ENCODE measurements around the gene RTRAF. TPM values are rescaled to one million over a fixed set of nuclear protein-coding genes. Genes with fewer than 3 reads are reported as not detected.

The RTRAF gene
- total and polyA plus RNA-seq, 9 of the 15 experiments (the other 6 are each of a cell fraction or from before 2014, with no cell fraction given): 126 to 204 (median 155) TPM

- DNase-seq (ENCODE audit: extremely low read depth in 1 of 4, low spot score in 3 of 4): no peak
- CTCF ChIA-PET (ENCODE audit: low intra/inter-chr PET ratio): no interaction called here
- POLR2A ChIA-PET: interaction anchor here (0.5 kb wide), 1 partner anchor 436 kb away, joined by 3 read pairs; no protein-coding TSS in a partner anchor
- TF ChIP-seq PML (IDR thresholded peaks at IDR 0.05; ENCODE audit: low read length): no peak
- no peak for TF ChIP-seq NEUROD1 (IDR thresholded peaks at IDR 0.05; ENCODE audit: borderline replicate concordance, low read depth, low read length, partially characterized antibody)
- no peak for TF ChIP-seq POLR3A (IDR thresholded peaks at IDR 0.05; ENCODE audit: borderline replicate concordance, extremely low read depth, insufficient read depth, insufficient read length)
- TF ChIP-seq RBBP5 (IDR thresholded peaks at IDR 0.05; ENCODE audit: borderline replicate concordance, insufficient read depth, low read length, poor library complexity, severe bottlenecking): no peak
- TF ChIP-seq MTA2 (IDR thresholded peaks at IDR 0.05; ENCODE audit: low read depth): no peak
- TF ChIP-seq CHD7 (IDR thresholded peaks at IDR 0.05; ENCODE audit: low read depth, low read length): no peak
- TF ChIP-seq SP2 (IDR thresholded peaks at IDR 0.05; ENCODE audit: extremely low read depth, low read depth, low read length, poor library complexity, severe bottlenecking): no peak
- TF ChIP-seq YBX1 (IDR thresholded peaks at IDR 0.05): no peak
- peak; percentile 74 for TF ChIP-seq MAFG (tag; conservative IDR thresholded peaks at IDR 0.05)
- peak; percentile 62; the same call in 1 of the 2 replicates for TF ChIP-seq MAFK (IDR thresholded peaks at IDR 0.05; ENCODE audit: low read length)
- no peak for TF ChIP-seq SMARCA5 (IDR thresholded peaks at IDR 0.05)
- TF ChIP-seq ZNF76 (CRISPR knock-in tag; IDR thresholded peaks at IDR 0.05; ENCODE audit: borderline replicate concordance): no peak
- no peak for TF ChIP-seq ZNF217 (CRISPR knock-in tag; IDR thresholded peaks at IDR 0.05)
- TF ChIP-seq HMG20B (CRISPR knock-in tag; IDR thresholded peaks at IDR 0.05): no peak
These were observed 23.3 kb downstream of the RTRAF start for GRCh38 chr14:52012635-52013034.

More at GRCh38 chr14:52012635-52013034, 23.3 kb downstream of the RTRAF start:
- in situ Hi-C loops (cut with MboI) (no loop called here), intact Hi-C loops (cut with micrococcal nuclease) (no loop called here)
- Histone ChIP-seq H3K9me3 (replicated peaks; ENCODE audit: control insufficient read depth, insufficient read depth, low read depth, low read length) (no peaks in the 10 kb centered on the region), H3K79me2 (ENCODE audit: control insufficient read depth, insufficient read depth, low read length) (no peaks in the 10 kb centered on the region), H3K27ac (ENCODE audit: extremely low read depth, low read depth, low read length) (no peak overlapping the region), H3K4me1 (replicated peaks in 1 of 2; ENCODE audit: control insufficient read depth in 2 of 2, insufficient read depth in 2 of 2, low read length in 2 of 2) (no peaks in the 10 kb centered on the region; a peak in 1 of 5 replicates), H3K27me3 (ENCODE audit: control insufficient read depth in 2 of 2, insufficient read depth in 2 of 2, low read length in 2 of 2) (no peaks in the 10 kb centered on the region), H3K4me3 (no peak overlapping the region), H2AFZ (ENCODE audit: low read depth, low read length) (no peak overlapping the region), H4K20me1 (replicated peaks; ENCODE audit: control insufficient read depth, insufficient read depth, low read length) (no peaks in the 10 kb centered on the region), H3K4me2 (ENCODE audit: insufficient read depth, low read length) (no peak overlapping the region), H3K36me3 (ENCODE audit: control insufficient read depth, insufficient read depth, low read length) (peaks cover 38% of the 10 kb centered on the region), H3K9me1 (ENCODE audit: control insufficient read depth, insufficient read depth, low read length) (no peaks in the 10 kb centered on the region), H3K9ac (ENCODE audit: insufficient read depth in 1 of 2, low read depth in 2 of 2, low read length in 2 of 2) (no peak overlapping the region)
- FAIRE-seq (no peak), ATAC-seq (no peak)
- 64% methylated on average over 4 of the region's 4 CpGs for WGBS (ENCODE audit: insufficient coverage, low coverage, missing lambda C conversion rate)
- BruUV-seq (replicated peaks): no TSS peak

Data from K562 (cell line).